H9 (cell line): ENCODE data around the gene SPOCK3. TPM values are rescaled to one million over a fixed set of nuclear protein-coding genes. Genes with fewer than 3 reads are reported as not detected.

Experiments
- DNase-seq: peaks from one replicate; pipeline ENCODE4 v3.0.0-alpha.2; 2017
- H2AFZ ChIP-seq: one replicate; pipeline ENCODE4 v1.6.1; 2013; ENCODE audit warnings: mild to moderate bottlenecking, low read length, control low read depth, moderate library complexity
- H2AK5ac ChIP-seq: 2 replicates; pipeline ENCODE4 v1.6.1; 2013; ENCODE audit warnings: low read length, control low read depth, mixed read lengths; ENCODE audit not compliant: insufficient read length
- H2BK120ac ChIP-seq: one replicate; pipeline ENCODE4 v1.6.1; 2013; ENCODE audit warnings: low read depth, mild to moderate bottlenecking, low read length, control low read depth, inconsistent platforms; ENCODE audit not compliant: poor library complexity, severe bottlenecking
- H2BK12ac ChIP-seq: 2 replicates; pipeline ENCODE4 v1.6.1; 2013; ENCODE audit warnings: low read length, control low read depth, mixed read lengths, low read depth; ENCODE audit not compliant: insufficient read length
- H2BK15ac ChIP-seq: 2 replicates; pipeline ENCODE4 v1.6.1; 2013; ENCODE audit warnings: low read depth, low read length, control low read depth
- H2BK20ac ChIP-seq: one replicate; pipeline ENCODE4 v1.6.1; 2013; ENCODE audit warnings: low read depth, mild to moderate bottlenecking, low read length, control low read depth, inconsistent platforms; ENCODE audit not compliant: poor library complexity, severe bottlenecking
- H2BK5ac ChIP-seq: 2 replicates; pipeline ENCODE4 v1.6.1; 2013; ENCODE audit warnings: low read length, control low read depth, mixed read lengths; ENCODE audit not compliant: insufficient read length
- H3K14ac ChIP-seq: 2 replicates; pipeline ENCODE4 v1.6.1; 2013; ENCODE audit warnings: low read length, control low read depth; ENCODE audit not compliant: insufficient read depth
- H3K18ac ChIP-seq: 2 replicates; pipeline ENCODE4 v1.6.1; 2013; ENCODE audit warnings: low read depth, mild to moderate bottlenecking, mixed read lengths, low read length, control low read depth; ENCODE audit not compliant: insufficient read length
- H3K23ac ChIP-seq: 2 replicates; pipeline ENCODE4 v1.6.1; 2013; ENCODE audit warnings: low read length, control low read depth, mixed read lengths, low read depth; ENCODE audit not compliant: insufficient read length
- H3K23me2 ChIP-seq: 2 replicates; pipeline ENCODE4 v1.6.1; 2013; ENCODE audit warnings: low read depth, mild to moderate bottlenecking, mixed read lengths, low read length, control low read depth; ENCODE audit not compliant: insufficient read length, poor library complexity, severe bottlenecking
- H3K27ac ChIP-seq: 2 replicates; pipeline ENCODE4 v1.5.1; 2013; ENCODE audit warnings: low read length, control low read depth, mixed read lengths, low read depth; ENCODE audit not compliant: insufficient read length
- H3K27me3 ChIP-seq: 2 replicates; pipeline ENCODE4 v1.6.1; 2013; ENCODE audit warnings: low read length, control low read depth, inconsistent platforms; ENCODE audit not compliant: insufficient read depth
- H3K4ac ChIP-seq: 2 replicates; pipeline ENCODE4 v1.6.1; 2013; ENCODE audit warnings: low read depth, mild to moderate bottlenecking, control low read depth, inconsistent platforms, low read length, moderate library complexity
- H3K4me1 ChIP-seq: 2 replicates; pipeline ENCODE4 v1.6.1; 2013; ENCODE audit warnings: low read length, control low read depth, inconsistent platforms; ENCODE audit not compliant: insufficient read depth
- H3K4me2 ChIP-seq: 2 replicates; pipeline ENCODE4 v1.6.1; 2013; ENCODE audit warnings: low read length, control low read depth, mixed read lengths; ENCODE audit not compliant: insufficient read length, insufficient read depth
- H3K56ac ChIP-seq: 2 replicates; pipeline ENCODE4 v1.6.1; 2013; ENCODE audit warnings: low read depth, mild to moderate bottlenecking, mixed read lengths, low read length, control low read depth; ENCODE audit not compliant: insufficient read length
- H3K79me1 ChIP-seq: 2 replicates; pipeline ENCODE4 v1.6.1; 2013; ENCODE audit warnings: low read depth, mild to moderate bottlenecking, moderate library complexity, low read length, control low read depth, inconsistent platforms; ENCODE audit not compliant: insufficient read depth, poor library complexity, severe bottlenecking
- H3K79me2 ChIP-seq: 2 replicates; pipeline ENCODE4 v1.6.1; 2013; ENCODE audit warnings: low read length, control low read depth, inconsistent platforms; ENCODE audit not compliant: insufficient read depth
- H3K9ac ChIP-seq: 2 replicates; pipeline ENCODE4 v1.6.1; 2013; ENCODE audit warnings: low read length, control low read depth, mixed read lengths; ENCODE audit not compliant: insufficient read length; ENCODE audit errors: extremely low read depth
- H3K9me3 ChIP-seq: one replicate; pipeline ENCODE4 v1.6.1; 2013; ENCODE audit warnings: low read depth, low read length, inconsistent platforms; ENCODE audit not compliant: control insufficient read depth
- H3T11ph ChIP-seq: one replicate; pipeline ENCODE4 v1.6.1; 2013; ENCODE audit warnings: mild to moderate bottlenecking, low read length, control low read depth, inconsistent platforms
- H4K20me1 ChIP-seq: one replicate; pipeline ENCODE4 v1.6.1; 2013; ENCODE audit not compliant: control insufficient read depth, insufficient read length, insufficient read depth
- H4K5ac ChIP-seq: 2 replicates; pipeline ENCODE4 v1.6.1; 2013; ENCODE audit warnings: low read depth, mild to moderate bottlenecking, mixed read lengths, low read length, control low read depth; ENCODE audit not compliant: insufficient read length
- H4K8ac ChIP-seq: replicated peaks from 2 replicates; pipeline ENCODE4 v1.6.1; 2013; ENCODE audit warnings: low read length, control low read depth, mixed read lengths, low read depth; ENCODE audit not compliant: insufficient read length
- H4K91ac ChIP-seq: 2 replicates; pipeline ENCODE4 v1.6.1; 2013; ENCODE audit warnings: low read depth, mild to moderate bottlenecking, moderate library complexity, mixed read lengths, low read length, control low read depth; ENCODE audit not compliant: insufficient read length
- H3K27ac Mint-ChIP-seq, 3 experiments: 2 replicates in 2 of 3; 3 replicates in 1 of 3; pipeline ENCODE4 v1.8.0; 2020 to 2021; ENCODE audit warnings: mixed read lengths in 3 of 3, mild to moderate bottlenecking in 1 of 3, moderate library complexity in 1 of 3
- H3K27me3 Mint-ChIP-seq: 2 replicates; pipeline ENCODE4 v1.8.0; 2021; ENCODE audit warnings: low read depth, mild to moderate bottlenecking, moderate library complexity, mixed read lengths
- H3K36me3 Mint-ChIP-seq, 3 experiments: 2 replicates in 2 of 3; 3 replicates in 1 of 3; pipeline ENCODE4 v1.8.0; 2020 to 2021; ENCODE audit warnings: low read depth in 3 of 3, mixed read lengths in 3 of 3; ENCODE audit not compliant: insufficient read depth in 1 of 3
- H3K4me1 Mint-ChIP-seq, 2 experiments: 2 replicates each; pipeline ENCODE4 v1.8.0; 2020; ENCODE audit warnings: mixed read lengths in 2 of 2
- H3K4me3 Mint-ChIP-seq, 2 experiments: 2 replicates in 1 of 2; 3 replicates in 1 of 2; pipeline ENCODE4 v1.8.0; 2020 to 2021; ENCODE audit warnings: mild to moderate bottlenecking in 2 of 2, mixed read lengths in 2 of 2, moderate library complexity in 1 of 2
- H3K9me3 Mint-ChIP-seq, 2 experiments: 2 replicates in 1 of 2; 3 replicates in 1 of 2; pipeline ENCODE4 v1.8.0; 2020; ENCODE audit warnings: mild to moderate bottlenecking in 2 of 2, mixed read lengths in 2 of 2, moderate library complexity in 1 of 2
- CTCF ChIP-seq: fragments of 200-600 bp; sonication (generic); conservative IDR thresholded peaks from 3 replicates; pipeline ENCODE4 v1.8.0; 2021; ENCODE audit warnings: antibody characterized with exemption, mild to moderate bottlenecking
- total RNA-seq: library from RNA; stranded (reverse); gene quantifications from 2 replicates; pipeline ENCODE4 v1.2.1, GENCODE V29; 2021

The SPOCK3 gene
- total RNA-seq, 1 experiment from 2014 or later, result 0.28 TPM

GRCh38 chr4:166977596-166977995 lies 256.7 kb downstream of the SPOCK3 start:
- H4K20me1 ChIP-seq, result no peaks in the 10 kb centered on the region
- H3K27me3 Mint-ChIP-seq, result no peaks in the 10 kb centered on the region
- no peaks in the 10 kb centered on the region for H3K27me3 ChIP-seq
- H4K8ac ChIP-seq, result no peak overlapping the region
- no peaks in the 10 kb centered on the region for H3K4me1 Mint-ChIP-seq
- H3K36me3 Mint-ChIP-seq, result no peaks in the 10 kb centered on the region
- H3K79me1 ChIP-seq, result no peaks in the 10 kb centered on the region
- no peak overlapping the region for H2AK5ac ChIP-seq
- no peak overlapping the region for H3K56ac ChIP-seq
- H2BK12ac ChIP-seq, result no peak overlapping the region
- H2BK20ac ChIP-seq, result no peak overlapping the region
- no peak overlapping the region for H4K5ac ChIP-seq
- H3T11ph ChIP-seq, result no peak overlapping the region
- H3K23ac ChIP-seq, result no peak overlapping the region
- no peaks in the 10 kb centered on the region for H3K9me3 ChIP-seq
- no peak overlapping the region for H3K4me2 ChIP-seq
- no peak overlapping the region for H3K9ac ChIP-seq
- H2BK5ac ChIP-seq, result no peak overlapping the region
- H3K27ac Mint-ChIP-seq, result no peak overlapping the region
- no peak overlapping the region for H2BK120ac ChIP-seq
- no peak overlapping the region for H3K14ac ChIP-seq
- no peak for TF ChIP-seq CTCF
- no peak overlapping the region for H4K91ac ChIP-seq
- no peaks in the 10 kb centered on the region for H3K23me2 ChIP-seq
- H3K18ac ChIP-seq, result no peak overlapping the region
- H3K27ac ChIP-seq, result no peak overlapping the region
- H3K9me3 Mint-ChIP-seq, result peaks cover 0 to 3% of the 10 kb centered on the region in 2 experiments; a peak in 2 of 5 replicates
- no peak overlapping the region for H3K4me3 Mint-ChIP-seq
- H3K4ac ChIP-seq, result no peak overlapping the region
- no peak overlapping the region for H2BK15ac ChIP-seq
- no peak overlapping the region for H2AFZ ChIP-seq
- H3K4me1 ChIP-seq, result no peaks in the 10 kb centered on the region
- no peak for DNase-seq
- H3K79me2 ChIP-seq, result no peaks in the 10 kb centered on the region
